Upper lobe of right lung (tissue), 1 donor: ENCODE results near the gene GPR139. TPM values are rescaled to one million over a fixed set of nuclear protein-coding genes. Genes with fewer than 3 reads are reported as not detected.

Experiments
- ATAC-seq: fragments of 200-7000 bp; cut with Tn5 transposase; one replicate; pipeline ENCODE4 v1.9.1; 2020; ENCODE audit warnings: mild to moderate bottlenecking, moderate library complexity
- DNase-seq: peaks from one replicate; pipeline ENCODE4 v3.0.0-alpha.2; 2020
- H3K27ac ChIP-seq: fragments of 200-600 bp; one replicate; pipeline ENCODE4 v1.8.0; 2022
- H3K27me3 ChIP-seq: fragments of 200-600 bp; one replicate; pipeline ENCODE4 v1.8.0; 2022; ENCODE audit warnings: mild to moderate bottlenecking
- H3K36me3 ChIP-seq: fragments of 200-600 bp; one replicate; pipeline ENCODE4 v1.8.0; 2022
- H3K4me1 ChIP-seq: fragments of 200-600 bp; one replicate; pipeline ENCODE4 v1.8.0; 2022
- H3K4me3 ChIP-seq: fragments of 200-600 bp; one replicate; pipeline ENCODE4 v1.8.0; 2022; ENCODE audit warnings: mild to moderate bottlenecking
- H3K9me3 ChIP-seq: fragments of 200-600 bp; one replicate; pipeline ENCODE4 v1.8.0; 2022
- CTCF ChIP-seq: fragments of 200-600 bp; IDR thresholded peaks from one replicate; pipeline ENCODE4 v1.8.0; 2022; ENCODE audit warnings: antibody characterized with exemption
- intact Hi-C: fragments of 100-400 bp; cut with DNase I; formaldehyde crosslinking; loops from one replicate; pipeline ENCODE4 v1.11.0; 2022
- long read RNA-seq: library from polyadenylated mRNA; unstranded; transcript quantifications from one replicate; pipeline ENCODE4 v2.0.0, GENCODE V29; 2021
- total RNA-seq: library from RNA; stranded (reverse); fragmentation: NEBNext Ultra II Directional; extraction: Animal tissue kit (Norgen Biotek cat#: 25700); gene quantifications from one replicate; pipeline ENCODE4 v1.2.1, GENCODE V29; 2021
- donor health status: DM: no; HTN: yes; CAD: no; lungs with severe emphysema.

Gene GPR139
- total RNA-seq: not detected
- long read RNA-seq: 0 reads

- Histone ChIP-seq H3K9me3 (no peaks in the 10 kb centered on the region), H3K36me3 (no peaks in the 10 kb centered on the region), H3K27me3 (peaks cover 41% of the 10 kb centered on the region), H3K4me3 (no peak within 1 kb of the TSS), H3K4me1 (no peaks in the 10 kb centered on the region), H3K27ac (no peak within 1 kb of the TSS)
- TF ChIP-seq CTCF: no peak
- ATAC-seq: no peak
- DNase-seq: no peak
- intact Hi-C loops: no loop called here
Measured at GRCh38 chr16:20073203-20074098, at the start of gene GPR139. Gene GPR139 (minus strand): TSS chr16:20073890. CDS start chr16:20073616, 274 bp downstream.

GRCh38 chr16:20122011-20122410, 48.3 kb upstream of the GPR139 start:
- Histone ChIP-seq H3K4me3 (no peak overlapping the region), H3K27ac (no peak overlapping the region), H3K27me3 (no peaks in the 10 kb centered on the region), H3K4me1 (no peaks in the 10 kb centered on the region), H3K36me3 (no peaks in the 10 kb centered on the region), H3K9me3 (no peaks in the 10 kb centered on the region)
- intact Hi-C loops: no loop called here
- no peak for TF ChIP-seq CTCF
- DNase-seq: no peak
- ATAC-seq: no peak

DNA sequence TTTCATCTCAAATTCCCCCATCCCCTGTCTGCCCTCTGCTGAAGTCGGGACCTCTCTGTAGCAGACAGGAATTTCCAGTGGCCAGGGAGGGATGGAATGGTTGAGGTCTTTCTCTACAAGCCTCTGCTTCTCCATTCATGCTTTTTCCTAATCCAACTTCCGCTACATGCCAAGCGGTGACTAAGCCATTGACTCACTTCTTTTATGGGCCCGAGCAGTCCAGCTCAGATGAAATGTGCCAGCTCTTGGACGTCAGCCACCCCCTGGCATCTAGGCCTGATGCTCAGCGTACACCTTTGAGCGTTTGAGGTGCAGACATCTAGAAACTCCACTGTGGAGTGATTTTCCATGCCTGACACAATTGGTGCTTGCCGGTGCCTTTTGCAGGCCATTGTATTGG, 40.7 kb upstream of the GPR139 start:
- H3K4me3 ChIP-seq: no peak overlapping the region
- H3K9me3 ChIP-seq: no peaks in the 10 kb centered on the region
- no peak for ATAC-seq
- TF ChIP-seq CTCF: no peak
- no peaks in the 10 kb centered on the region for H3K4me1 ChIP-seq
- no peaks in the 10 kb centered on the region for H3K36me3 ChIP-seq
- H3K27ac ChIP-seq: no peak overlapping the region
- DNase-seq: no peak
- intact Hi-C loops: no loop called here
- H3K27me3 ChIP-seq: no peaks in the 10 kb centered on the region

DNA sequence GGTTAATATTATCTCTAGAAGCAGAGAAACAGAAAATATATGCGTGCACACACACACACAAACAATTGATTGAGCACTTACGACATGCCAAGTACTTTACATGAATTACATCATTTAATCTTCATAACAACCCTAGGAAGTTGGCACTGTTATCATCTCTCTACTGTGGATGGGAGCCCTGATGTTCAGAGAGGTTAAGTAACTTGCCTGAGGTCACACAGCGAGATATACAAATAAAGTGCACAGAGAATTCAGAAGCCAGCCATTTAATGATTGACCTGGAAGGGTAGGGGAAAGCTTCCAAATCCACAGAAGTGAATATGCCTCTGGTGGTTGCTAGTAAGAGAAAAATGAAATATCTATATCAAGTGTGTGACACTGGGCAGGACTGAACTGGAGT, 37.5 kb upstream of the GPR139 start:
- intact Hi-C loops: no loop called here
- no peaks in the 10 kb centered on the region for H3K4me1 ChIP-seq
- TF ChIP-seq CTCF: no peak
- H3K27ac ChIP-seq: no peak overlapping the region
- no peak overlapping the region for H3K4me3 ChIP-seq
- H3K36me3 ChIP-seq: no peaks in the 10 kb centered on the region
- no peak for DNase-seq
- no peaks in the 10 kb centered on the region for H3K27me3 ChIP-seq
- ATAC-seq: no peak
- H3K9me3 ChIP-seq: no peaks in the 10 kb centered on the region

DNA sequence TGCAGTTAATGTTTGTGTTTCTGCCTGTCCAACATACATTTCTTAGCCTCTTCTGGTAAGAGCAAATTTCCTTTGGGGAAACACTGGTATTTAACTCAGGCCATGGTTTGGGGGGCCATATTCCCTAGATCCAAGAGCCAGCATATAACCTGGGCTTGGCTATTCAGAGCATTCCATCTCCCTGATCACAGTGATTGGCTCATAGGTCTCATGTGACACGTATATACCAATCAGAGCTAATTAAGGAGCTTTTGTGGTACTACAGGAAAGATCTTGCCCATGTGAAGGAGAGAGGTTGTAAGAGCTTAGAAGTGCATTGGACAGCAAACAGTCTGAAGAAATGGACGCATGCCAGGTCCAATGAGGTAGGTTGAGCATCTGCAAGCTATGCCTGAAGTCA, 33.4 kb upstream of the GPR139 start:
- ATAC-seq: no peak
- TF ChIP-seq CTCF: no peak

More for the DNA sequence above, 33.4 kb upstream of the GPR139 start:
- Histone ChIP-seq H3K27ac (no peak overlapping the region), H3K36me3 (no peaks in the 10 kb centered on the region), H3K27me3 (no peaks in the 10 kb centered on the region), H3K4me3 (no peak overlapping the region), H3K4me1 (no peaks in the 10 kb centered on the region), H3K9me3 (no peaks in the 10 kb centered on the region)
- DNase-seq: no peak
- intact Hi-C loops: no loop called here
